Measurements from ENCODE around the gene ZNF567. TPM values are rescaled to one million over a fixed set of nuclear protein-coding genes. Genes with fewer than 3 reads are reported as not detected.

ZNF567 gene
- total RNA-seq, 1 donor from 2014 or later, result 5.8 TPM

DNA sequence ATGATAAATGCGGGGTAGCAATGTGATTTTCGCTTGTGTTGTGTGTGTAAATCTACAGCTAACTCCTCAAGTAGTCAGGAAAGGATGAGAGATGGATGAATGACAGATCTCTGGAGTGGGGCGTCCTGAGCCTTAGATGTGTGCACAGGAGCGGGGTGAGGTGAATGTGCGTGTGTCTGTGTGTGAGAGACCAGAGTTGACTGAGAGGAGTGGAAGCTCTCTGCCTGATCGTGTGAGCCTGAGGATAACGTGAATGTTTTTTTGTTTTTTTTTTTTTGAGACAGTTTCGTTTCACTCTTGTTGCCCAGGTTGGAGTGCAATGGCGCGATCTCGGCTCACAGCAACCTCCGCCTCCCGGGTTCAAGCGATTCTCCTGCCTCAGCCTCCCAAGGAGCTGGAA lies 21.6 kb upstream of the ZNF567 start:
- peak overlapping the region; percentile 100 for H3K4me3 Mint-ChIP-seq (ENCODE audit: unreplicated experiment)
- peak overlapping the region; percentile 9 for H3K27ac Mint-ChIP-seq (ENCODE audit: unreplicated experiment)
- H3K27me3 Mint-ChIP-seq (ENCODE audit: unreplicated experiment), result peaks cover 15% of the 10 kb centered on the region
- TF ChIP-seq, protein P1, sequence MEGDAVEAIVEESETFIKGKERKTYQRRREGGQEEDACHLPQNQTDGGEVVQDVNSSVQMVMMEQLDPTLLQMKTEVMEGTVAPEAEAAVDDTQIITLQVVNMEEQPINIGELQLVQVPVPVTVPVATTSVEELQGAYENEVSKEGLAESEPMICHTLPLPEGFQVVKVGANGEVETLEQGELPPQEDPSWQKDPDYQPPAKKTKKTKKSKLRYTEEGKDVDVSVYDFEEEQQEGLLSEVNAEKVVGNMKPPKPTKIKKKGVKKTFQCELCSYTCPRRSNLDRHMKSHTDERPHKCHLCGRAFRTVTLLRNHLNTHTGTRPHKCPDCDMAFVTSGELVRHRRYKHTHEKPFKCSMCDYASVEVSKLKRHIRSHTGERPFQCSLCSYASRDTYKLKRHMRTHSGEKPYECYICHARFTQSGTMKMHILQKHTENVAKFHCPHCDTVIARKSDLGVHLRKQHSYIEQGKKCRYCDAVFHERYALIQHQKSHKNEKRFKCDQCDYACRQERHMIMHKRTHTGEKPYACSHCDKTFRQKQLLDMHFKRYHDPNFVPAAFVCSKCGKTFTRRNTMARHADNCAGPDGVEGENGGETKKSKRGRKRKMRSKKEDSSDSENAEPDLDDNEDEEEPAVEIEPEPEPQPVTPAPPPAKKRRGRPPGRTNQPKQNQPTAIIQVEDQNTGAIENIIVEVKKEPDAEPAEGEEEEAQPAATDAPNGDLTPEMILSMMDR (IDR thresholded peaks at IDR 0.05; ENCODE audit: partially characterized antibody, unreplicated experiment), result no peak
- H3K9me3 Mint-ChIP-seq (ENCODE audit: unreplicated experiment), result peaks cover 12% of the 10 kb centered on the region
- peaks cover 44% of the 10 kb centered on the region for H3K36me3 Mint-ChIP-seq (ENCODE audit: unreplicated experiment)
- peaks cover 4% of the 10 kb centered on the region for H3K4me1 Mint-ChIP-seq (ENCODE audit: low read depth, unreplicated experiment)
- DNase-seq, result no peak

DNA sequence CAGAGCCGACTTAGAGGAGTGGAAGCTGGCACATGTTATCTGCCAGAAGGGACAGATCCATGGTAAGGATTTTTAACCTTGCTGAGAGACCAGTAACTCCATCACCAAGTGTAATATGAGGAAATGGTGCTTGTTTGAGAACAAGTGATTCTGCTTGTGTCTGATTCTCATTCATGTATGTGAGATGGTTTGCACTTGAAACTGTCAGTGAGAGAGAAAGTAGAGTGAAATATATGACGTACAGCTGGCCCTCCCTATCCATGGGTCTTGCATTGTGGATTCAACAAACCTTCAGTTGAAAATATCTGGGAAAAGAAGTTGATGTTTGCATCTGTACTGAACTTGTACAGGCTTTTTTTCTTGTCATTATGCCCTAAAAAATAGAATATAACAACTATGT lies 18.8 kb upstream of the ZNF567 start:
- Mint-ChIP-seq H3K36me3 (ENCODE audit: unreplicated experiment) (peaks cover 48% of the 10 kb centered on the region), H3K4me1 (ENCODE audit: low read depth, unreplicated experiment) (peaks cover 4% of the 10 kb centered on the region), H3K9me3 (ENCODE audit: unreplicated experiment) (peaks cover 17% of the 10 kb centered on the region), H3K27ac (ENCODE audit: unreplicated experiment) (peak overlapping the region; percentile 5), H3K4me3 (ENCODE audit: unreplicated experiment) (peak overlapping the region; percentile 34), H3K27me3 (ENCODE audit: unreplicated experiment) (peaks cover 17% of the 10 kb centered on the region)
- DNase-seq, result no peak
- TF ChIP-seq, protein P1 (IDR thresholded peaks at IDR 0.05; ENCODE audit: partially characterized antibody, unreplicated experiment), result no peak

DNA sequence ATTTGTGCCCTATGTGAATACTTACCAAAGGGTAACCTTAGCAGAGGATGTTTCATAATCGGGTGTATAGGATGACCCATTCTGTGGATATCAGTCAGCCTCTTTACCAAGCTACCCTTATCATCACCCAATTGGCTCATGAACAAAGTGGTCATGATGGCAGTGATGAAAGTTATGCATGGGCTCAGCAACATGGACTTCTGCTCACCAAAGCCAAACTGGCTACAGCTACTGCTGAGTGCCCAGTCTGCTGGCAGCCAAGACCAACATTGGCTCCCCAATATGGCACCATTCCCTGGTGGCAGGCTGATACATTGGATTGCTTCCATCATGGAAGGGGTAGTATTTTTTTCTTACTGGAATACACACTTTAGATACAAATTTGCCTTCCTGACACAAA lies 15.0 kb upstream of the ZNF567 start:
- Mint-ChIP-seq H3K9me3 (ENCODE audit: unreplicated experiment) (peaks cover 6% of the 10 kb centered on the region), H3K27me3 (ENCODE audit: unreplicated experiment) (peaks cover 7% of the 10 kb centered on the region), H3K36me3 (ENCODE audit: unreplicated experiment) (peaks cover 32% of the 10 kb centered on the region)

DNA sequence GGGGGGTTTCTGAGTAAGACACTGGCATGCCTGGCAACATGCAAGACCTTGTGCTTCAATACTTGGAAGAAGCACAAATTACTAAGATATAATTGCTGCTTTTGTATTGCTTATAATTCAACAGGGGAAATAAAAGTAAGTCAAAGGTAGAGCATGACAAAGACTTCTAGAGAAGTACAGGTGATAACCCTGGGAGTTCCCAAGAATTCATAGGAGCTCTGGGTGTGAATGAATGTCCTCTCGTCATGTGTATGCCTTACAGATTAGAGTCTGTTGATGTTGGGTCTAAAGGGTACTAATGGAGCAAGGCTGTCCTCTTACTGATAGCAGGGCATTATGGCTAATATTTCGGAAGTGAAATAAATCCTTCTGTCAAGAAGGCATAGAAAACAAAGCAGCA lies 13.2 kb upstream of the ZNF567 start:
- no peak for DNase-seq
- Mint-ChIP-seq H3K4me3 (ENCODE audit: unreplicated experiment) (no peak overlapping the region), H3K27ac (ENCODE audit: unreplicated experiment) (no peak overlapping the region), H3K36me3 (ENCODE audit: unreplicated experiment) (peaks cover 33% of the 10 kb centered on the region), H3K4me1 (ENCODE audit: low read depth, unreplicated experiment) (no peaks in the 10 kb centered on the region), H3K9me3 (ENCODE audit: unreplicated experiment) (peaks cover 6% of the 10 kb centered on the region), H3K27me3 (ENCODE audit: unreplicated experiment) (peaks cover 2% of the 10 kb centered on the region)
- TF ChIP-seq, protein P1 (IDR thresholded peaks at IDR 0.05; ENCODE audit: partially characterized antibody, unreplicated experiment), result no peak

More for the DNA sequence above, 15.0 kb upstream of the ZNF567 start:
- DNase-seq, result no peak
- Mint-ChIP-seq H3K4me1 (ENCODE audit: low read depth, unreplicated experiment) (no peaks in the 10 kb centered on the region), H3K27ac (ENCODE audit: unreplicated experiment) (no peak overlapping the region), H3K4me3 (ENCODE audit: unreplicated experiment) (no peak overlapping the region)
- TF ChIP-seq, protein P1 (IDR thresholded peaks at IDR 0.05; ENCODE audit: partially characterized antibody, unreplicated experiment), result no peak

DNA sequence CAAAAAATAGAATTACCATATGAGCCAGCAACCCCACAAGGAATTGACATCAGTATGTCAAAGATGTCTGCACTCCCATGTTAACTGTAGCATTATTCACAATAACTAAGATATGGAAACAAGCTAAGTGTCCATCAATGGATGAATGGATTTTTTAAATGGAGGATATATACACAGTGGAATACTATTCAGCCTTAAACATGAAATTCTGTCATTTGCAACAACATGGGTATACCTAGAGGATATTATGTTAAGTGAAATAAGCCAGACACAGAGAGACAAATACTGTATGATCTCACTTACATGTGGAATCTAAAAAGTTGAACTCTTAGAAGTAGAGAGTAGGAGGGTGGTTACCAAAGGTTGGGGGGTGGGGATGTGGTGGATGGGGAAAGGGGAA lies 8.0 kb upstream of the ZNF567 start:
- Mint-ChIP-seq H3K9me3 (ENCODE audit: unreplicated experiment) (peaks cover 2% of the 10 kb centered on the region), H3K4me3 (ENCODE audit: unreplicated experiment) (no peak overlapping the region), H3K27me3 (ENCODE audit: unreplicated experiment) (no peaks in the 10 kb centered on the region), H3K36me3 (ENCODE audit: unreplicated experiment) (peaks cover 26% of the 10 kb centered on the region), H3K4me1 (ENCODE audit: low read depth, unreplicated experiment) (no peaks in the 10 kb centered on the region), H3K27ac (ENCODE audit: unreplicated experiment) (no peak overlapping the region)
- no peak for DNase-seq
- TF ChIP-seq, protein P1 (IDR thresholded peaks at IDR 0.05; ENCODE audit: partially characterized antibody, unreplicated experiment), result no peak
